HAP-1 (cell line): ENCODE data around the gene CCDC80.

Experiments used
- DNase-seq, 2 experiments: peaks; one replicate each; pipeline ENCODE4 v3.0.0-alpha.2; 2016 to 2020; ENCODE audit warnings: low spot score in 2 of 2
- H3K27me3 ChIP-seq: fragments of 250-450 bp; sonication (Bioruptor Pico); 2 replicates; pipeline ENCODE4 v1.5.1; 2020; ENCODE audit warnings: low read depth, mild to moderate bottlenecking, moderate library complexity
- H3K36me3 ChIP-seq: fragments of 250-450 bp; sonication (Bioruptor Pico); replicated peaks from 2 replicates; pipeline ENCODE4 v1.5.1; 2020; ENCODE audit warnings: mild to moderate bottlenecking
- H3K4me1 ChIP-seq: fragments of 250-450 bp; sonication (Bioruptor Pico); 2 replicates; pipeline ENCODE4 v1.5.1; 2020; ENCODE audit warnings: mild to moderate bottlenecking
- H3K4me3 ChIP-seq: fragments of 250-450 bp; sonication (Bioruptor Pico); 2 replicates; pipeline ENCODE4 v1.5.1; 2020; ENCODE audit warnings: mild to moderate bottlenecking, moderate library complexity
- H3K9me3 ChIP-seq: fragments of 250-450 bp; sonication (Bioruptor Pico); 2 replicates; pipeline ENCODE4 v1.5.1; 2020; ENCODE audit warnings: mild to moderate bottlenecking, moderate library complexity
- in situ Hi-C: fragments of 300-500 bp; cut with MboI; formaldehyde crosslinking; loops from 3 replicates; pipeline ENCODE4 v1.14.3; 2020; ENCODE audit warnings: low sequenced_read_pairs, inconsistent platforms, mixed read lengths

Gene CCDC80

DNA sequence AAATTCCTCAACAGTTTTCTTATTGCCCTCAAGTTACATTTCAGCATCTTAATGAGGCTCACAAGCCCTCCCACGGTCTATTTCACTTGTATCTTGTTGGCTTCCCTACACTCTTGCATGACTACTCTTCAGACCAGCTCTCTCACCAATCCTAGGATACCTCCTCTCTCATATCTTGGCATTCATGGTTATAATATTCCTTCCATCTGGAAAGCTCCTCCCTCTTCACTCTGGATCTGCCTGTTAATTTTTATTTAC is 8.5 kb upstream of the CCDC80 start:
- in situ Hi-C loops: loop anchor here (10.0 to 25.0 kb wide), 2 partner anchors 335 to 638 kb away; no protein-coding TSS in a partner anchor
- no peaks in the 10 kb centered on the region for H3K9me3 ChIP-seq
- no peaks in the 10 kb centered on the region for H3K27me3 ChIP-seq
- no peaks in the 10 kb centered on the region for H3K4me1 ChIP-seq
- DNase-seq: no peak
- H3K4me3 ChIP-seq: no peak overlapping the region
- no peaks in the 10 kb centered on the region for H3K36me3 ChIP-seq

DNA sequence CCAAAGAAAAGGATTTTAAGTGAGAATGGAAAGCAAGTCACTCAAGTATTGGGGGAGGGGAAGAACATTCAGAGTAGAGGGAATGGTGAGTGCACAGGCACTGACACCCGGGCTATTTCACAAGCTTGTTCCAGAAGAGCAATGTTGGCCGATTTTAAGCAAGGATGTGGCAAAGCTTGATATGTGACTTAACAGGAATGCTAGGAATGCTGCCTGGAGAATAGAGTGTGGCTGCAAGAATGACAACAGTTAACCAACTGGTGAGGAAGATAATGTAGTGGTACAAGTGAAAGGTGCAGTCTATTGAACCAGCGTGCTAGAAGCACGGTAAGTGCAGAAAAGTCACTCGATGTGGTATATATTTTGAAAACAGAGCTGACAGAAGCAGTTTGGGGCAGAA is 6.2 kb upstream of the CCDC80 start:
- Histone ChIP-seq H3K27me3 (no peaks in the 10 kb centered on the region), H3K4me3 (no peak overlapping the region), H3K9me3 (no peaks in the 10 kb centered on the region), H3K36me3 (no peaks in the 10 kb centered on the region), H3K4me1 (peaks cover 6% of the 10 kb centered on the region; the same call in 1 of the 2 replicates)
- in situ Hi-C loops: loop anchor here (10.0 to 25.0 kb wide), 2 partner anchors 338 to 640 kb away; no protein-coding TSS in a partner anchor
- peak in 1 of 2 experiments; percentile 59 for DNase-seq

DNA sequence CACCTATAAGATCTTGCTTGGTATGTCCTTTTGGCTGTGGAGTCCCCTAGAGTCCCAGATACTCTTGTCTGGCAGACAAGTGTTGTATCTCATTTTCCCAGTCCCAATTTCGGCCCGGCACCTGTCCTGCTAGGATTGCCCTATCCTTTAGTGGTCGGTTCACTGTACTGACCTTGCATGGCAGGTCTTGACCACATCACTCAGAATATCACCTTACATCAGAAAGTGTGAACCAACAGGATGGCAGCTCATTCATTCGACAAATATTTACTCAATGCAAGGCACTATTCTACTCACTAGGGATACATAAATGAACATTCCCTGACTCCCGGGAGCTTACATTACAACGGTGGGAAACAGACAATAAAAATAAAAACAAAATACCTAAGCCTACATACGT is 5.7 kb upstream of the CCDC80 start:
- H3K9me3 ChIP-seq: no peaks in the 10 kb centered on the region
- H3K4me1 ChIP-seq: peaks cover 8% of the 10 kb centered on the region
- DNase-seq: no peak
- in situ Hi-C loops: loop anchor here (10.0 to 25.0 kb wide), 2 partner anchors 338 to 641 kb away; no protein-coding TSS in a partner anchor
- no peaks in the 10 kb centered on the region for H3K36me3 ChIP-seq
- no peaks in the 10 kb centered on the region for H3K27me3 ChIP-seq
- no peak overlapping the region for H3K4me3 ChIP-seq

DNA sequence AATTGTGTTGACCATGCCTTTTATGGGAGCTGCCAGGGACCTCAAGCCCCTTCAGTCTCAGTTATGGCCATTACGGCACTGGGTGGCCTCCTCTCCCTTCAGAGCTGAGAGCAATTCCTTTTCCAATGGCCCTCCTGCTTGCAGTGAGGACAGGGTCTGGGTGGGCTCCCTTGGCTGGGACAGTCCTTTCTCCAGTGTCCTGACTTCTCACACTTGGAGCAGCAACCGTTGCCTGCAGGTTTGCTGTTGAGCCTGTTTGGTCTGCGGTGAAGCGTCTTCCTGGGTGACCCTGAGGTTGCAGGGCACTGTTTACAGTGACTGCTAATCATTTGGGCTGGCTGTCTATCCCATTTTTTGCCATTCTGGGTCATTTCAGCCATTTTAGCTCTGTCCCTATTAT is 3.5 kb upstream of the CCDC80 start:
- Histone ChIP-seq H3K4me3 (no peak overlapping the region), H3K27me3 (no peaks in the 10 kb centered on the region), H3K36me3 (no peaks in the 10 kb centered on the region), H3K9me3 (no peaks in the 10 kb centered on the region), H3K4me1 (peaks cover 26% of the 10 kb centered on the region)
- in situ Hi-C loops: loop anchor here (10.0 to 25.0 kb wide), 2 partner anchors 340 to 643 kb away; no protein-coding TSS in a partner anchor
- DNase-seq: no peak

DNA sequence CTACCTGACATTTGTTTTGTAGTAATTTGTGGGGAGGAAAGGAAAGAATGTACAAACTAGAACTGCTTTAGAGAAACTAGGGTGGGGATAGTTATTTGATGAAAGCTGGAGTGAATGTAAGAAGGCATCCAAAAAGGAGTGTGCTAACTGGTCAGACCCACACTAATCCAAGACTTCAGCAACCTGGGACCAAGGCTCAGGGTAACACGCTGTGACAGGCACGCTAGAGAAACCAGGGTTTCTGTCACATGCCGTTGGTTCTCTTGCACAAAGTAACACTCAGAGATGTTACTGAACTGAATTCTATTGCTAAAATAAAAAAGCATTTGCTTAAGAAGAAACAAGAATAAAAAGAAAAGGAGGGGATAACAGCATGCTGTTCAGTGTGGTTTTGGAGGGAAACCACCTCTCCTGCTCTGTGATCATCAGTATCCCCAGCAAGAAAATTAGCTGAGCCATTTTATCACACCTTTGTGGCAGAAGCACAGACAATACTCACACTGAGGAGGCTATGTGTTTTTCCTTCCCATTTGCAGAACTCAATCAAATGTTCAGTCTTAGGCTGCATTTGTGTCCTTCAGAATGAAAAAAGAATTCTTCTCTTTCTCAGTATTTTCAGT is 2.8 kb upstream of the CCDC80 start:
- no peaks in the 10 kb centered on the region for H3K36me3 ChIP-seq
- no peak overlapping the region for H3K4me3 ChIP-seq
- in situ Hi-C loops: loop anchor here (10.0 to 25.0 kb wide), 2 partner anchors 341 to 644 kb away; no protein-coding TSS in a partner anchor
- H3K27me3 ChIP-seq: no peaks in the 10 kb centered on the region
- peaks cover 26% of the 10 kb centered on the region for H3K4me1 ChIP-seq
- no peaks in the 10 kb centered on the region for H3K9me3 ChIP-seq
- DNase-seq: no peak

DNA sequence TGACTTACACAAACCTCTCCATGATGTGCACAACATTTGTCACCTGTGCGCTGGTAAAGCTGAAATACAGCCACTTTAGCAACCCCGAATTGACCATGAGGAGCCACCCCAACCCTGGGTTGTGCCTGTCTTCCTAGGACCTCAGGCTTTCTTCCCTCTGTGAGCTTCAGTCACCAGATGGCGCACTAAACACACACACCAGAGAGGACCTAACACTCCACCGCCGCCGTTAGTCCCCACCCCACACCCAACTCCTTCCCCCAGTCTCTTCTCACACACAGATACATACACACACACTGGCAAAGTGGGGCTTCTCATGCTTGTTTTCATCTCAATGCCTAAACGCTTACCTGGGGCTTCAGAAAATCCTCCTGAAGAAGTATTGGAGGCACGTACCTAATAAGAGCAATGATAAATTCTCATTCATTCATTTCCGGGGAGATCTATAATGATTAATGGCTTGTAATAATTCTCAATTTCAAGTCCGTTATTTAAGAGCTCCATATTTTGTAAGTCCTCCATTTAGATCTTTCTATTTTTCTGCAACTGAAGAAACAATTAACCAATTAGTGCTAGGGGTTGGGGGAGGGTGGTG is 2.1 kb upstream of the CCDC80 start:
- Histone ChIP-seq H3K36me3 (no peaks in the 10 kb centered on the region), H3K9me3 (no peaks in the 10 kb centered on the region), H3K4me1 (peaks cover 26% of the 10 kb centered on the region), H3K27me3 (no peaks in the 10 kb centered on the region), H3K4me3 (no peak overlapping the region)
- in situ Hi-C loops: loop anchor here (10.0 to 25.0 kb wide), 2 partner anchors 342 to 644 kb away; no protein-coding TSS in a partner anchor
- DNase-seq: peak; percentile 86 to 92

DNA sequence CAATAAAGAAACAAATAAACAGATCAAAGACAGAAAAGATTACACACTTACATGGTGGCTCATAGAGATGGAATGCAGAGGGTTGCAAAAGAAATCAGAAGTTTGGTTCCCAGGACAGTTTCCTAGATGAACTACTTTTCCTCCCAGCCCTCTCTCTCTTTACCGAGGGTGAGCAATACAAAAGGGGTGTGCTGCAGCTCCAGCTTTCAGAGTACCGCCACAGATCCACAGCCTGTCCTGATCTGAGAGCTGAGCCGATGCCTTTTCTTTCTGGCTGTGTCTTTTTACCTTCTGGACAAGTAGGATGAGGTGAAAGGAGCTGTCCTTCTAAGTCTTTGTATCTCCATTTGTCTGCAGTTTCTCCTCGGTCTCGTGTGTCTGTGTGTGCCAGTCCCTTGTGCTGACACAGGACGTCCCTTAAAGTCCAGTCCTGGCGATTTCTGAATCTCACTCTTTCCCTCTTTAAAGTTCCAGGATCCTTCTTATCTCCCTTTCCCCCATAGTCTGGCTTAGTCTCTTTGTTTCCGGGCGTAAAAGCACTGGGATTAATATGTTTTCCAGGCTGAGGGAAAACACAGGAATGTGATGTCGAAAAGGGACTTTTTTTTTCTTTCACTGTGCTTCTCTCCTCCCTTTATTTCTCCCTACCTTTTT is 540 bp downstream of the CCDC80 start:
- Histone ChIP-seq H3K27me3 (no peaks in the 10 kb centered on the region), H3K4me3 (peak overlapping the region; percentile 17), H3K9me3 (no peaks in the 10 kb centered on the region), H3K4me1 (peaks cover 27% of the 10 kb centered on the region), H3K36me3 (no peaks in the 10 kb centered on the region)
- in situ Hi-C loops: loop anchor here (10.0 to 25.0 kb wide), 2 partner anchors 344 to 647 kb away; no protein-coding TSS in a partner anchor
- peak in 1 of 2 experiments; percentile 56 for DNase-seq

DNA sequence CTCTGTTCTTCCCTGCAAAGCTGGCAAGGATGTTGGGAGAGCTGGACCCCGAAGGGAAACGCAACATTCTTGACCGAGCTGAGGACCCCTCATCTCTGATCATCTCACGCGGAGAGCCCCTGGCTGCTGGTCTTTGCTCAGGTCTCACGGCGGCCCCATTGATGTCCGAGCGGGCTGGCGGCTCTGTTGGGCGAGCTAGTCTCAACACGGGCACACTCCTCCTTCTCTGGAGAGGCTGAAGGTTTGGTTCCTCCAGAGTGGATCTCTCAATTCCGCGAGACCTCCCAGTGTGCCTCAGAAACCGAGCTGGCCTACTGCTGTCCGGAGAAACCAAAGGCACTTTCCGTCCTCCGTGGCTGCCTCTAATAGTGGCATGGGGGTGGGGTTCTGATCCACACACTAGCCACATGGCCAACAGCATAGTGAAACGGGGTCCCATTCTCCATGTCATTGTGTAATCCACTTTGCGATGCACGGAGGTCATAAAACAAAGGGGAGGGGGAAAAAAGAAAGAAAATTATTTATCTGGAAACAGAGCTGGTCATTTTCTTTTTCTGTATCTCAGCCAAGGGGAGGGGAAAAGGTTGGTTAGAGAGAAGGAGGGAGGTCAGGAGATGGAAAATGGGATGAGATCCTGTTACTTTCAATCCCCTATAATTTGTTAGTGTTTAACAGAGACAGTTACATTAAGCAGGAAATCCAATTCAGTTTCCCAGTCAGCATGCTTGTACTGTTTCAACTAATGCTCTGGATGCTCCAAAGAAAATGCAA is 1.3 kb downstream of the CCDC80 start:
- in situ Hi-C loops: loop anchor here (10.0 to 25.0 kb wide), 2 partner anchors 345 to 648 kb away; no protein-coding TSS in a partner anchor
- H3K4me3 ChIP-seq: peak overlapping the region; percentile 17
- H3K27me3 ChIP-seq: no peaks in the 10 kb centered on the region
- no peak for DNase-seq
- H3K4me1 ChIP-seq: peaks cover 35% of the 10 kb centered on the region
- no peaks in the 10 kb centered on the region for H3K9me3 ChIP-seq
- no peaks in the 10 kb centered on the region for H3K36me3 ChIP-seq

DNA sequence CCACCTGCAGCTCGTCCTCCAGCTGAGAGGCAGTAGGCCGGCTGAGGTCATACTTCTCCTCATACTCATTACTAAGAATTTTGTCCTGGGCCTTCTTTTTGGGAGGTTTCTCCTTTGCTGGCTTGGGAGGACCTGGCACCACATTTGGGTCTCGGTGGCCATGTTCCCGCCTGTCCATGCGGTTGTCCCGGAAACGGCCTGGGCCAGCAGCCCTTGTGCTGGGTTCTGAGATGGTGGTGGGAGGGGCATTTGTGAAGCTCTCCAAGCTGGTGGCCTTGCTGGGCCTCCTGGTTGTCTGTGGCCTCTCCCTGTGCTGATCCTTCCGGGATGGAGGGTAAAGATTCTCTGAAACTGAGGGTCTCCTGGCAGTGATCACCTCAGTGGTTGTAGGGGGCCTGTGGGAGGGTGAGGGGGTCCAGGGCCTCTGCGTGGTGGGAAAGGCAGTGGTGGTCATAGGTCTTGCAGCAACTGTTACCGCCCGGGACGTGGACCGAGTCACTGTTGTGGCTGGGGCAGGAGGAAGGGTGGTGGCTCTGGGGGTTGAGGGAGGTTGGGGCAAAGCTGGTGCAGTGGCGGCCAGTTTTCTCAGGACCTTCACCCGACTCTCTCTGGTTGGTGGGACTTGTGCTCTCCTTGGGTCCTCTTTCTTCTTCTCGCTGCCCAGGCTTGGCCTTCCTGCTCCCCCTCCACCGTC is 2.5 kb downstream of the CCDC80 start:
- H3K36me3 ChIP-seq: no peaks in the 10 kb centered on the region
- no peaks in the 10 kb centered on the region for H3K27me3 ChIP-seq
- H3K4me1 ChIP-seq: peaks cover 45% of the 10 kb centered on the region
- H3K4me3 ChIP-seq: no peak overlapping the region
- DNase-seq: no peak
- H3K9me3 ChIP-seq: no peaks in the 10 kb centered on the region
- in situ Hi-C loops: loop anchor here (25.0 kb wide), 1 partner anchor 649 kb away; no protein-coding TSS in a partner anchor

DNA sequence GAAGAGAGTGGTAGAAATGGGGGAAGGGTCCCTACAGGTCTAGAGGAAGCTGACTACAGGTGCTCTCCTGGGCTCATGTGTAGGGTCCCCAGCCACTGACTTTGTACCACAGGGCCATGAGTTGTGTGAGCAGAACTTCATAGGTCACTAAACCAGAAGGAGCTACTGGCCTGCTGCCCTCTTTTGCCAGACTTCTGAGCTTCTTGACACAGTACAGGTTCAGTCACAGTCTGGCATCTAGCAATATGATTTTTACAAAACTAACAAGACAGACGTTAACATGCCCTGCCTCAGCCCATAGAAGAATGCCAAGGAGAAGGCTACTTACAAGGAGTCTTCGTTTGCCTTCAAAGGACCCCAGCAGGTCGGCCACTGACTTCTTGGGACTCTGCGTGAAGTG is 3.2 kb downstream of the CCDC80 start:
- Histone ChIP-seq H3K9me3 (no peaks in the 10 kb centered on the region), H3K36me3 (no peaks in the 10 kb centered on the region), H3K4me1 (peaks cover 48% of the 10 kb centered on the region), H3K27me3 (no peaks in the 10 kb centered on the region), H3K4me3 (no peak overlapping the region)
- DNase-seq: no peak
- in situ Hi-C loops: loop anchor here (25.0 kb wide), 1 partner anchor 650 kb away; no protein-coding TSS in a partner anchor

DNA sequence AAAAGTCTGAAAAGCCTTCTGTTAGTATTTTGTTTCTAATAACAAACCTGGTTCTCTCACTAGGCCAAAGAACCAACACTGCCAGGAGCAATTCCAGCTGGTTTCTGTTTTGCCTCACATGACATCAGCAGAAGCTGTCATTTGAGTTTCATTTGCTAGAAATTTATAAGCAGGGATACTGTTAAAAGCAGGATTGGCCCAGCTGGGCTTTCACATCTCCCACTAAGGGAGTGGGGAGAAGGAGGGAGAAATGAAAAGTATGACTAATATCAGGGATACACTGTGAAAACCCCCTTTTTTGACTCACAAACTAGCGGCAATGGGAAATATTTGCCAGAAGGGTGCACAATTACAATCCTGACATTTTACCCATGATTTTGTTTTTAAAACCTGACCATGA is 5.3 kb downstream of the CCDC80 start:
- Histone ChIP-seq H3K36me3 (no peaks in the 10 kb centered on the region), H3K4me3 (no peak overlapping the region), H3K9me3 (no peaks in the 10 kb centered on the region), H3K27me3 (no peaks in the 10 kb centered on the region), H3K4me1 (peaks cover 45% of the 10 kb centered on the region)
- in situ Hi-C loops: loop anchor here (25.0 kb wide), 1 partner anchor 652 kb away; no protein-coding TSS in a partner anchor
- no peak for DNase-seq

DNA sequence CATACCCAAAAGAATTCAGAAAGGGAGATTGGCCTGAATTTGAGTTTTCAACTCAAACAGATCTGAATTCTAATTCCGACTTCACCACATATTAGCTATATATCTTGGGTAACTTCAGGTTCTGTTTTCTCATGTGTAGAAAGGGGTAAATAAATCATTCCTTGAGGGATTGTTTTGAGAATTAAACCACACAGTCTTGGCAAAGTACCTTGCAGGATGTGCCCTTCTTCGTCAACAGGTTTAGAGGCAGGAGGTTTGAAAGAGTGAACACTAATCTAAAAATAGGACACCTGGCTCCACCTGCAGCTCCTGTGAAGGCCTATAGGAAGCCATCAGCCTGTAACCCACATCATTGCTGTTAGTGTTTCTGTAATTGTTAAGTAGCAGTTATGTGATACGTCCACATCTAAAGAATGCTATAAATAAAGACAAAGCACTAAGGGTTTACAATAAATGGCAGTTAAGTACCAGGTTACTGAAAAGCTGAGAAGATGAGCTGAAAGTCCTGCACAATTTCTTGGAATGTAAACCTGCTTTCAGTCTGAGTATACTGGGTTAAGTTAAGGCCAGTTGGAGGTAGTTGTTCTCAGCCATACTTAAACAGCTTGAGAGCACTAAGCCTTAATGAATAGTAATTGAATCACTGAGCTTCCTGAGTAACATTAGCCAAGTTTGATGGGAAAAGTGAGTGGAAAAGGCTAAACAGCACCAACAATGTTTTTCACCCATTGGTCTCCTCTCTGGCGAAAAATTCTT is 6.0 kb downstream of the CCDC80 start:
- in situ Hi-C loops: loop anchor here (25.0 kb wide), 1 partner anchor 652 kb away; no protein-coding TSS in a partner anchor
- DNase-seq: no peak
- H3K4me3 ChIP-seq: no peak overlapping the region

More for the DNA sequence above, 6.0 kb downstream of the CCDC80 start:
- Histone ChIP-seq H3K27me3 (no peaks in the 10 kb centered on the region), H3K9me3 (no peaks in the 10 kb centered on the region), H3K4me1 (peaks cover 39% of the 10 kb centered on the region), H3K36me3 (no peaks in the 10 kb centered on the region)
